COLO829 (cell line): Measurements from ENCODE around the gene MTNR1B.

Experiments used
- DNase-seq: peaks from one replicate; pipeline ENCODE4 v3.0.0; 2012; ENCODE audit warnings: low spot score

Gene MTNR1B

GRCh38 chr11:92978271-92979111 is 9.0 kb downstream of the MTNR1B start:
- peak; percentile 65 for DNase-seq

GRCh38 chr11:92979176-92979575 is 9.7 kb downstream of the MTNR1B start:
- DNase-seq: peak; percentile 15

- no peak for DNase-seq
These were observed 10.9 kb downstream of the MTNR1B start for GRCh38 chr11:92980312-92980711.

- no peak for DNase-seq
These were observed 12.1 kb downstream of the MTNR1B start for GRCh38 chr11:92981508-92982043.

GRCh38 chr11:92986585-92986984 is 17.1 kb downstream of the MTNR1B start:
- DNase-seq: no peak

GRCh38 chr11:92993004-92993403 is 23.6 kb downstream of the MTNR1B start:
- DNase-seq: no peak

GRCh38 chr11:93000511-93001476 is 31.3 kb downstream of the MTNR1B start:
- DNase-seq: peak; percentile 69

GRCh38 chr11:93001806-93002205 is 32.4 kb downstream of the MTNR1B start:
- no peak for DNase-seq

GRCh38 chr11:93002380-93002779 is 32.9 kb downstream of the MTNR1B start:
- no peak for DNase-seq

GRCh38 chr11:93005239-93005638 is 35.8 kb downstream of the MTNR1B start:
- no peak for DNase-seq

- no peak for DNase-seq
These were observed 44.2 kb downstream of the MTNR1B start for GRCh38 chr11:93013646-93014045.

- DNase-seq: no peak
These were observed 47.1 kb downstream of the MTNR1B start for GRCh38 chr11:93016595-93016994.

- DNase-seq: no peak
These were observed 48.6 kb downstream of the MTNR1B start for GRCh38 chr11:93017821-93018690.

- DNase-seq: peak; percentile 15
These were observed 51.0 kb downstream of the MTNR1B start for GRCh38 chr11:93020248-93021046.

- DNase-seq: no peak
These were observed 54.9 kb downstream of the MTNR1B start for GRCh38 chr11:93024369-93024768.

- no peak for DNase-seq
These were observed 56.3 kb downstream of the MTNR1B start for GRCh38 chr11:93025558-93026255.

- DNase-seq: no peak
These were observed 59.6 kb downstream of the MTNR1B start for GRCh38 chr11:93028960-93029522.

GRCh38 chr11:93031386-93031785 is 61.9 kb downstream of the MTNR1B start:
- DNase-seq: no peak
